Glomerular visceral epithelial cell (primary cell): Measurements from ENCODE around the gene JAKMIP1.

ENCODE experiments used
- DNase-seq: peaks from one replicate; pipeline ENCODE4 v3.0.0-alpha.2; 2016; ENCODE audit errors: extremely low spot score

JAKMIP1 gene

DNA sequence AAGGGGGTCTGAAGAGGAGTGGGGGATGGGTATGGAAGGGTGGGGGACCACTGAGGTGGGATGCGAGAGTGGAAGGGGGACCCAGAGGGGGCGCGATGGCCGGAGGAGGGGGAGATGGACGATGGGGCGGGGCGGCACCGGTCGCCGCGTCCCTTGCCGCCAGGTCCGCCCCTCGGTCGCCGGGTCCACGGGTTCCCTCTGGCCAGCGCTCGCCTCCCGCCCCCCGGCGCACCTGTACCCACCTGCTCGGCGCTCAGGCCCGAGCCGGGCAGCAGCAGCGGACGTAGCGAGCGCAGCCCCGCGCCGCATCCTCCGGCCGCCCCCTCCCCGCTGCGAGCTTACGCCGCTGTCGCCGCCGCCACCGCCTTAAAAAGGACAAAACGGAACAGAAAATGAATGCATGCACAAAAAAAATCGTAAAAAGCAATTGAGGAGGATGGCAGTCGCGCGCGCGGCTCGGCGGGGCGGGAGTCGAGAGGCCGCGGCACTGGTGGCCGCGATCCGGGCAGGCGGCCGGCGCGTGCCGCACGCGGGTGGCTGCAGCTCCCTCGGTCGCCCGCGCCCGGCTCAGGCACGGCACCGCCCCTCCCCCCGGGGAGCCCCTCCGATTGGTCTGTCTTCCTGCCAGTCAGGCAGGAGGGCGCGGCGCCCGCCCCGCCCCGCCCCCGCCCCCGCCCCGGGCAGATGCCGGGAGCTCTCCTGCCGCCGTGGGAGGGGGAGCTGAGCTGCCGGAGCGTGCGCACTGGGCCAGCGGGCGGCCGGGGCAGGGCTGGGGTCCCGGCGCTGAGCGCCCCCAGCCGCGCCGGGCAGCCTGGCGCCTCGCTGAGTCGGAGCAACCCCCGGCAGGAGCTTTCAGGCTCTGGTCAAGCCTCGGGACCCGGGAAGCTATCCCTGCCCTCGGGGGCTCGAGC, at the start of gene JAKMIP1:
Gene JAKMIP1, minus strand, starts transcription at position 539 of the 911 bp plus-strand sequence. CDS start 87,699 bp downstream, outside the sequence.
- DNase-seq, result peak; percentile 60

DNA sequence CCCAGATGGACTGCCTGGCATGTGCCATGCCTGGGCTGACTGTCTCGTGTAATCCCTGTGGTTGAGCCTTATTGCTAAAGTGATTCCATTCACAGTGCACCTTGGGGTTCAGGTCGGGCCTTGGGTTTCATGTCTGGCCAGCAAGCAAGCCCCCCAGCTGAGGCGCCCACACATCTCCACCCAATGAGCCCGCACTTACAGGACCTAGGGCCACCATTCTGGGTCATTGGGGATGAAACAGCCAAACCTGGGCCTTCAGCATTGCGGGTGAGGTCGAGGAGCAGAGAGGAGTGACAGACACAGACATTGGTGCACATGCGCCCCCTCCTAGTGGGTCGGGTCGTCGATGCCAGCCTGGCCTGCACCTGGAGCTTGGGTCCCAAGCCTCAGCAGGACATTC, 48.0 kb upstream of the JAKMIP1 start:
- no peak for DNase-seq

DNA sequence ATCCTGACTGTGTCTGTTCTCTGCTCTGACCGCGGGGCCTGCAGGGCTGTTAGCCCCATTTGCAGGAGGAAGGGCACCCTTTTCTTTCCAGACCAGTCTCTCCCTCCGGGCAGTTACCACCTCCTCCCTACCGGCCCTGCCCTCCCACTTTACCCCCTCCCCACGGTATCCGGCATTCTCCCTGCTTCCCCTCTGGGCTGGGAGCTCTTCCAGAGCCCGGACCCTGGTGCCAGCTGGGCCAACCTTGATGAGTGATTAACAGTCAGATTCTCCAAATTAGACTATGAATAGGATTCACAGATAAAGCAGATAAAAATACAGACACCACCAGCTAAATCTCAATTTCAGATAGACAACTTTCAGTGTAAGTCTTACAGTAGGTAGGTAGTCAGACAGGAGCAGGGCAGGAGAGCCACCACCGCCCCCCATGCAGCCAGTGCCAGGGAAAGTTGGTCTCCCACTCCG, 45.9 kb upstream of the JAKMIP1 start:
- DNase-seq, result no peak

DNA sequence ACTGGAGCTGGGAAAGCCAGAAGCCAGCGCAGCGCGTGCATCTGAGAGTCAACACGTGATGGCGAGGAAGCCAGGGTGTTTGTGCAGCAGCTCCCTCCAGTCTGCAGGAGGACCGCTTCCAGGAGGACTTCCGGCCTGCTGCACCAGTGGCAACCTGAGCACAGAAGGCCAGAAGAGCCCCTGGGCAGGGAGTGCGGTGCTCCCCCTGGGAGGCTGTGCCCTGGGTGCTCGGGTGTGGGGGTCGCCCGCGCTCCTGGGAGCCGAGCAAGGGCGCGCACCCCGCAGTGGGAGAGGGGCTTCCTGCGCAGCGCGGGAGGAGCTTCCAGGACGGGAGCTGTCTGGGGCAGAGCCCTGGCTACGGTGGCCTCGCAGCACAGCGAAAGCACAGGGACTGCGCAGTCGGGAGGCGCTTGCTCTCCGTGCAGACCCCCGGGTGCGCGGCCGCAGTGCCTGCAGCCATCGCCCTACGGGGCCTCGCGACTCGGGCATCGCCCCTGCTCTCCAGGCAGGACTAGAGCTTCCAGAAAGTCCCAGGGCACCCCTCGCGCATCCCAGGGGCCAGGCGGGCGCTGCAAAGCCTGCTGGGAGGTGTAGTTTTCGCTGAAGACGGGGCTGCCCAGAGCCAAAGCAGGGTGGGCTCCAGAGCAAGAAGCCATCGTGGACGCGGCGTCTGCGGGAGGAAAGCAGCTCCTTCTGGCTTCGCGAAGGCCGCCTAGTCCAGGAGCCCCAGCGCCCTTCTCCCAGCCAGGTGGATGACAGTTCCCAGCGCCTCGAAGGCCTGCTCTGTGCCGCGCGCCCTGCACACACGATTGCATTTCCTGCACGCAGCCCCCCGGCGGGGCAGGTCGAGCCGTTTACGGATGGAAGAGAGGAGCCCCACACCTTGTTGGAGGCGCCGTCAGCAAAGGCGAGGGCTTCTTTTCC, 45.2 kb upstream of the JAKMIP1 start:
- DNase-seq, result no peak

DNA sequence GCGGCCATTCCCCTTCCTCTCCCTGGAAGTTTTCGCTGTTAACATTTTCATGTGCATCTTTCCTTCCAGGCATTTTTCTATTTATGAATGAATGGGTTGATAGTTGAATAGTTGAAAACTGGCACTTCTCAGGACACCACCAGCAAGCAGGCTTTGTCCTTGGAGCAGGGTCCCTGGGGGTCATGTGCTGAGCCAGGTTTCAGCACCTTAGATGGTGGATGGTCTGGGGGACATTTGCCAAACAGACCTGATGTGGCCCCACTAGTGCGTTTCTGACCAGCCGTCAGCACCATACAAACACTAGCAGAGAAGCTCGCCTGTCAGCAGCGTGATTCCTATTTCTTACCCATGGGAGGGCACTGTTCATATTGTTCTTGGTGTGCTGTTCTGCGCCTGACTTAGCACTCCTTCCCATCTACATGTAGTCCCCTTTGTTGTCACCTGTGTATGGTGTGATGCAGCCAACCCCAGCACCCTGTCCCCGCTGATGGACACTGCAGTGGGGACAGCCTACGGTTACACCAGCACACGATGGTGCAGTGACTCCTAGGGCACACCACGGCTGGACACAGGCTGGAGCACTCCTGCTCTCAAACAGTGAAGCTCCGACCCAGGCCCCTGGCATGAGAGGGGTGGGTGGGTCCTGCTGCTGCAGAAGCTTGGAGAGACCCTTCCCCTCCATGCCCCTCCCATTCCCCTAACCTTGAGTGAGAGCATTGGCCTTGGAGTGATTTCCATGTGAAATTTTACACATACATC, 42.1 kb upstream of the JAKMIP1 start:
- DNase-seq, result no peak

DNA sequence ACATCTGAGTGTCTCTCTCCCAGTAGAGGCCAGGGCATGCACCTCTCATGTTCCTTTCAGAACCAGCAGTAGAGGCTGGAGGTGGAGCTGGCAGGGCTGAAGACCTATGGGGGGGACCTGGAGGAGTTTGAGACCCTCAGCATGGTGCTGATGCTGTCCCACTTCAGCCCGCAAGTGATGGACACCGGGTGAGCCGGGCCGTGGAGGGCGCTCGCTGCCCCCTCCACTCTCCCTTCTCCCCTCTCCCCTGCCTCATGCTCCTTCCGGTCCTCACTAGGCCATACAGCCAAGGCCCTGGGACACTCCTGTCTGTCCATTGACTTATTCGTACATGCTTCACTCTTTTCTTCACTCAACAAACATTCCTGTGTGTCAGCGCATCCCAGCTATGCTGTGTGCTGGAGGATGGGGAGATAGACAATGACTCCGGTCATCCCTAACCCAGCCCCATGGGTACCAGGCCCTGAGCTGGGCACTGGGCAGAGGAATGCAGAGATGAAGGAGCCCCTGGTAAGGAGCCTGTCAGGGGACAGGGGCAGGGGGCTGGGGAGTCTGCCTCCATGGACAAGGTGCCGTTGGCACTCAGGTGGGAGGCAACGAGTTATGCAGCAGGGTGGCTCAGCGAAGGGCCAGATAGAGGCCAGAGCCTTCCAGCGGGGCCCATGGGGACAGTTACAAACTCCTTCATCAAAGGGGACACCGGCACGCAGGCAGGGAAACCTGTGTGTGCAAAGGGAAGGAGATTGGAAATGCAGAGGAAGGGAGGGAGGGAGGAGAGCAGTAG, 40.9 kb upstream of the JAKMIP1 start:
- no peak for DNase-seq

DNA sequence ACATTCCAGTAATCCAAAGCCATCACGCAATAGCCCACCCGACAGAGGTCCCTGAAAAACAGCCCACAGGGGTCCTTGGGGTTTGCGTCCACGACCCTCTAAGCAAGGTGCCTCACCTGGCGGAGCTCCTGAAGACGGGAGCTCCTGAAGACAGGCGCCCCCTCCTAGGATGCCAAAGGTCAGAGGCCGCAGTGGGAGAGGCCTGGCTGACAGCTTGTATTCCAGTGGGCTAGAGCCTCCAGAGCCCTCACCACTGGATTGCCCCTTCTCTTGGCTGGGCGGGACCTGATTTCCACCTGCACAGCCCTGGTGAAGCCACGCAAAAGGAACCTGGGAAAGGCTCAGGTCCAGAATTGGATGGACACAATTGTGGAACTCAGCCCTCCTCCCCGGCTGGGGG, 39.6 kb upstream of the JAKMIP1 start:
- DNase-seq, result no peak

DNA sequence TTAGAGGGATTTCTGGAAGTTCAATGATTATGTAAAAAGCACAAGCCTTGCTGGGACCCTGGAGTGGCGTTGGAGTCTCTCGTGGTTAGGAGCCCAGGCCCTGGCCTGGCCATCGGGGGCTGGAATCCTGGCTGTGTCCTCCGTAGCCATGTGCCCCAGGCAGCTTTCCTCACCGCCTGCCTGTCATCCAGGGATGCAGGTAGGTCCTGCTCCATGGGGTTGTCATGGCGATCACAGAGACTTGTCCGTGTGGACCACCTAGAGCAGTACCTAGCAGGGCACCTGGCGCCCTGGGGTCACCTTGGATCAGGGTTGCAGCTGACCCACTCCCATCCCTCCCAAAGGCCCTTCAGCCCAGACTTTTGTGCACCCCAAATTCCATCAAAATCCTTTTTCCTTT, 39.1 kb upstream of the JAKMIP1 start:
- no peak for DNase-seq

DNA sequence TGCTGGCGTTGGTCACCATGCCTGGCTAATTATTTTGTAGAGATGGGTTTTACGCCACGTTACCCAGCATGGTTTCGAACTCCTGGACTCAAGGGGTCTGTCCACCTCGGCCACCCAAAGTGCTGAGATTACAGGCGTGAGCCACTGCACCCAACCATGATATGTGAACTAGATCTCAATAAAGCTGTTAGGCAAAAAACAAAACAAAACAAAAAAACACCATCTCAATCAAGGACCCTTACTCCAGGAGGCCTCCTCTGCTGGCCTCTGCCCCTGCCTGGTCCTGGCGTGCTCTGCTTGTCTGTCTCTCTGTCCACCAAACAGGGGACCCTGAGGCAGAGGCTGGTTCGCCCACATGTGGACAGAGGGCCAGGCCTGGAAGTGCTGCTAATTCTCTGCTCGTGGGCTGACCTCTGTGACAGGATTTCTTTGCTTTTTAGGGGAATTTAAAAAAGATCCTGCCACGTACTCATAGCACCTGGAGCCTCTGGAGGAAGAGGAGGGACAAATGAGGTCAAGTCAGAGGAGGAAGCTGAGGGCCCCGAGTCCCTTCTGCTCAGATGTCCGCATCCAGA, 36.6 kb upstream of the JAKMIP1 start:
- no peak for DNase-seq

DNA sequence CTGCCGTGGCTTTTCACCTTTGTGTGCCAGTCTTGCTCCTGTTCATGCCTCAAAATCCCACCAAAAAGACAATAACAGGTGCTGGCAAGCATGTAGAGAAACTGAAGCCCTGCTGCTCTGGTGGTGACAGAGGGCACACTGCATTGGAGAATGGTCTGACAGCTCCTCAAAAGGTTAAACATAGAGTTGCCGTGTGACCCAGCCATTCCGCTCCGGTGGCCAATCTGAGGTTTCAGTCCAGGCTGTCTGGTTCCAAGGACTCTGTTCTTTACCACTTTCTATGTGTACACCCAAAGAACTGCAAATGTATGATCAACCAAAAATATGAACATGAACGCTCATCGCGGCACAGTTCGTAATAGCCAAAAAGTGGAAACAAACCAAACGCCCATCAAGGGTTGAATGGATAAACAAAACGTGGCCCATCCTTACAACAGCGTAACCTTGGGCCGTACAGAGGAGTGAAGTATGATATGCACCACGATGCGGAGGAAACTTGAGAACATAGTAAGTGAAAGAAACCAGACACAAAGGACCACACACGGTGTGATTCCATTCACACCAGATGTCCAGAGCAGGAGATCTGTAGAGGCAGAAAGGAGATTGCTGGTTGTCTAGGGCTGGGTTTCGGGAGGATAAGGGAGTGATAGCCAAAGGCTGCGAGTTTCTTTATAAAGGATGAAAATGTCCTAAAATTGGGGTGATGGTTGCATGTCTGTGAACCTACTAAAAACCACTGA, 35.7 kb upstream of the JAKMIP1 start:
- DNase-seq, result no peak

DNA sequence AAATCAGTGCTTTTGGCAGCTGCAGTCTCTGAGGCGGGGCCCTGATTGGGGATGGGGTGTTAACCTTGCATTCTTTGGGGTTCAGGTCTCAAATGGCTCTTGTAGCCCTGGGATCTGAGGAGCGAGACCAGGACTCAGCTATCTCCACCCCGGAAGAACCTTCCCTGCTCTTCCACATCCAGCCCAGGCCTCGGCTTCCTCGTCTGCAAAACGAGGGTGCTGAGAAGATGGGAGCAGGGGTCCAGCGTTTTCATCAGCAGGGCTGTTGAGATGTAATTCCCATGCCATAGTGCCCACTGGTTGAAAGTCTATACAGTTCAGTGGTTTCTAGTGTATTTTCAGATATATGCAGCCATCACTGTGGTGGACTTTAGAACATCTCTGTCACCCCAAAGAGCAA, 34.7 kb upstream of the JAKMIP1 start:
- DNase-seq, result no peak

DNA sequence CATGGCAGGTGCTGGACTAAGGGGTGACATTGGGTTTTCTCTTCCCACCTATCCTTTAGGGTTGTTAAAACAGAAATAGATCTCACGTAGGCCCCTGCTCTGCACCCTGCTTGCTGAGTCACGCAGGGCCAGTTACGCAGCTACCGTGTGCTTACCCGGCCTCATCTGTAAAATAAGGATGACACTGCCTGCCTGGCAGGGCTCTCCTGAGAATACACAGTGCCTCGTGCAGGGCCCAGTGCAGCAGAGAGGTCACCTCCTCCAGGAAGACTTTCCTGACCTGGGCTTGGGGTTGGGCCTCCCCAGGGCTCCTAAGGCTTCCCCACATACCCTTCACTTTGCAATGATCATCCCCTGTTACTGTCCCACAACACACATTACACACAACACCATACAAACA, 33.6 kb upstream of the JAKMIP1 start:
- no peak for DNase-seq

DNA sequence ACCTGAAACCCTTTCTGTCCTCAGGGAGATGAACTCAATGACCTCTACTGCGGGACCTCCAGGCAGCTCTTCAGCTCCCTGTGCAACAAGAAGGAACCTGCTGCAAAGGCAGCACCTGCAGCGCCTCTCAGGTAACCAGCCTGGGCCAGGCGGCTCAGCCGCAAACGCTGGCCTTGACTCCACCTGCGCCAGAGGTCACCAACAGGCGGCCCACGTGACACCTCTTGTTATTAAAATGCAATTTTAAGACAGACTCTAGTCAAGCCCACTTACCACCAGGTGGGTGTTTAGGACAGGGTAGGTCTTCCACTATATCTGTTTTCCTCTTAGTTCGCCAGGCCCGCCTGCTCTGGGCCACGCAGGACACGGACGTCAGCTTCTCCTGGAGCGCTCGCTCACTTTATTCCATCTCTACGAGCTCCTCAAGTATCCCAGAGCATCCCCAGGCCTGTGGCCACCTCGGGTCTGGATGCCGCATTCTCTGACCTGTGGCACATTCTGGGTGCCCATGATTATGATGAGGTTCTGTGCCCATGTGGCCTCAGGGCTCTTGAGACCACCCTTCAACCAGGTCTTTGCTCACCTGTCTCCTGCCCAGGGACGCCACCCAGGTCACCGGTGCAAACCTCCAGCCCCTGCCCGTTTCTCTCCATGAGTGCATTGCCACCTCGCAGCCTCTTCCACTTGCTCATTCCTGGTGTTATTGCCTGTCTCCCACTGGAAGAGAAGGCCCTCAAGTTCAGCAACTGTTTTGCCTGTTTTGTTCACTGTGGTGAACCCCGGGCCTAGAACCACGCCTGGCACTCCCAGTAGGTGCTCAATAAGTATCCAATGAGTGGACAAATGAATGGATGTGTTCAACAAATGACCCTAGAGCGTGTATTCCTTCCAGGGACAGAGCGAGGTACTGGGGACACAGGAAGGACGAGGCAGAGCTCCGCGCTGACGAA, 32.8 kb upstream of the JAKMIP1 start:
- no peak for DNase-seq

DNA sequence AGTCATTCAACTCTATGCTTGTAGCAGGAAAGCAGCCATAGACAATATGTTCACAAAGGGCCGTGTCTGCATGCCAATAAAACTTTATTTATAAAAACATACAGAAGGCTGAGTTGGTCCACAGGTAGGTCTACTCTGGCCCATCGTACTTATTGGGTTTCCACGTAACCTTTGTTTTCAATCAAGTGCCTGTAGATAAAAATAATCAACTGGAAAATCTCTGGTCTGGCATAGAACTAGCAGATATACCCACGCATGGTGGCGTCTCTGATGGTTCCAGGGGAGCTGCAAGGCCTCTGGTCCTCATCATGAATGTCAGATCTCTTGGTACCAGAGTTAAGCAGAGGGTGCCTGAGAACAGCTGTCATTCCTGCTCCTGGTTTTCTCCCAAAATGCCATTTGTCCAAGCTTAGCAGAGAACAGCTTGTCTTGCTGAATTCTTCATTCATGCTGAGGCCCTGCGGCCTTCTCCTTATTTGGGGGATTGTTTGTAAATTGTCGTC, 31.4 kb upstream of the JAKMIP1 start:
- DNase-seq, result no peak

DNA sequence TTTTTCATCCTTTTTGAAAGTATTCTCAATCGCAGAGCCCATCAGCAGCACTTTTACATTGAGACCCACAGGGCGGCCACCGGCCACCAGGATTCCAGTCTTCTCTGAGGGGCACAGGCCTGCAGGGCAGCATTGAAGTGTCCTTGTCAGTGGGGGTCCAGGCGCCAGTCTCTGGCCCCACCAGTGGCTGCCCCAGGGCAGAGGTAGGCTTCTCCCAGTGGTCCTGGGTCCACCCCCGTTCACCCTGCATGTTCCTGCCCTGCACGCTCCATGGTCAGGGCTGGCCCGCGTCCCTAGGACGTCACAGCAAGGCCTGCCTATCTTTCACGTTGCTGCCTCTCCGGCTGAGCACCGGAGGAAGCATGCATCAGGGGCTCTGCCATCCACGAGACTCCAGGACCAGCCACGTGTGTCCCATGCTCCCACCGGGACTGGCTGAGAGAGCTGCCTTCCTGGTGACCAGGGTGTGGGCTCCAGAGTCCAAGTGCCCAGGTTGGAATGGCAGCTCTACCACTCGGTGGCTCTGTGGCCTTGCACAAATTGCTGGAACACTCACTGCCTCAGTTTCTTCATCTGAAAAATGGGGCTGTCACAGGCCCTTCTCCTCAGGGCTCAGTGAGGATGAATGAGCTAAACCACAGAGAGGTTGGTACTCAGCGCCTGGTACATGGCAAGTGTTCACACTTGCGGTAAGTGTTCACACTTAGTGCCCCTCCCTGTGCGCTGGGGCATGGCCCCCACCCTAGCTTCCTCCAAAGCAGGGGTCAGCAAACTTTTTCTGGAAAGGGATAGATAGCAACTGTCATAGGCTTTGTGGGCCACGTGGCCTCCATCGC, 30.7 kb upstream of the JAKMIP1 start:
- DNase-seq, result no peak

DNA sequence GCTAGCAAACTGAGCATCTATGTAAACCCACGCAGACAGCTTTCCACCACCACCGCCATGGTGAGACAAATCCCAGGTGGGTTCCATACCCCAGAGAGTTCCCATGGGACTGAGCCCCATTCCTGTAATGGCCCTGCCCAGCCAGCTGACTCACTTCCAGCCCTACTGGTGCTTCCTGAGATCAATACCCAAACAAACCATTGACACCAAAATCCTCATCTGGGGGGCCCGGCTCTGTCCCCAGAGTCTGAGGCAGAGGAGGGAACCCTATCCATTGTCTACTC, 30.1 kb upstream of the JAKMIP1 start:
- DNase-seq, result no peak

DNA sequence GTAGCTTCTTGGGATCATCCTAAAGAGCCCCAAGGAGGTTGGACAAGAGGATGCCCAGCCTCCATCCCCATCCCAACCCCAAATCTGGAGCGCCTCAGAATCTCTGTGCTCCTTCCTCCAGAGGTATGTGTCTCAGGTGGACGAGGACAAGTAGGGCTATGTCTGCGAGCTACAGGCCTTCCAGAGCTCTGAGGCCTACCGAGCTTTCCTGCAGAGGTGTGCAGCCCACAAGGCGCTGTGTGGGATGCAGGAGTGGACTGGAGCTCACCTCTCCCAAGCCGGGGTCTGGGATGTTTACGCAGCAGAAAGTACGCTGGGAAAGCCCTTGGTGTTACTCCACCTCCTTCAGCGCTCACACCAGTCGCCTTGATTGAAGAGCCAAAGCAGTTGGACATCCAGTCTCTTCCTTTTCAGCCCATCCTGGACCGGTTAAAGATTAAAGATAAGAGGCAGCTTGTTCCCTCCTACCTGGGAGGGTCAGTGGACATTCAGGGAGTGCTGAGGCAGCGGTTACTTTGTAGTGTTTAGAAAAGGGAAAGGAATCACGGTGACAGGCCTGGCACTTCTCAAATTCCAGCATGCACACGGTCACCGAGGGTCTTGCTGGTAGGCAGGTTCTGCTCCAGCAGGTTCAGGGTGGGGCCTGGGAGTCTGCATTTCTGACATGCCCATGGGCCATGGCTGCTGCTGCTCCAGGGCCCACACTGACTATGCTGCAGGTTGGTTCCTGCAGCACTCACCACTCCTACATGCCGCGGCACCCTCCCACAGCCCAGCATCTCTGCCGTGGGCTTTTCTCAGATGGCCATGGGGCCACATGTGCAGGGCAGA, 29.5 kb upstream of the JAKMIP1 start:
- DNase-seq, result no peak
